Endothelial cell of umbilical vein (primary cell): Measurements from ENCODE around the gene TMC1. TPM values are rescaled to one million over a fixed set of nuclear protein-coding genes. Genes with fewer than 3 reads are reported as not detected.

Experiments used
- BruUV-seq: library from RNA; stranded (reverse); fragments of 400-500 nt; replicated peaks from 2 replicates; lab custom pipeline; 2021; lab: Mats Ljungman, UMichigan
- CTCF ChIA-PET: fragments of 300-600, 350-600 bp; sonication (Branson Sonifier 250); formaldehyde crosslinking; loops from one replicate; lab custom pipeline; 2021; ENCODE audit warnings: antibody characterized with exemption, inconsistent platforms; lab: Charles Lee
- POLR2A ChIA-PET: fragments of 300-600, 350-600 bp; sonication (Branson Sonifier 250); formaldehyde crosslinking; loops from one replicate; lab custom pipeline; 2021; ENCODE audit warnings: antibody characterized with exemption, inconsistent platforms; lab: Charles Lee
- DNase-seq: peaks from one replicate; pipeline ENCODE4 v3.0.0-alpha.2; 2011; ENCODE audit warnings: low read depth, low spot score
- FAIRE-seq: peaks from 2 replicates; lab custom pipeline; 2011; peaks lifted over from hg19 to GRCh38; lab: Jason Lieb, UNC
- H2AFZ ChIP-seq: 2 replicates; pipeline ENCODE4 v1.6.0; 2012; ENCODE audit warnings: low read depth, low read length, control low read depth, inconsistent platforms
- H3K27ac ChIP-seq: 2 replicates; pipeline ENCODE4 v1.5.1; 2011; ENCODE audit warnings: low read depth, mild to moderate bottlenecking, control low read depth, low read length, moderate library complexity; ENCODE audit not compliant: insufficient read depth
- H3K27me3 ChIP-seq, 2 experiments: 2 replicates each; pipeline versions ENCODE4 v1.6.0 to v1.6.1; 2011; ENCODE audit warnings: low read length in 2 of 2, mixed read lengths in 1 of 2; ENCODE audit not compliant: control insufficient read depth in 2 of 2, insufficient read depth in 2 of 2
- H3K36me3 ChIP-seq, 2 experiments: 2 replicates in 1 of 2; 3 replicates in 1 of 2; pipeline ENCODE4 v1.5.1; 2011; ENCODE audit warnings: low read length in 2 of 2, mild to moderate bottlenecking in 1 of 2, moderate library complexity in 1 of 2; ENCODE audit not compliant: control insufficient read depth in 2 of 2, insufficient read depth in 2 of 2; ENCODE audit errors: extremely low read depth in 1 of 2
- H3K4me1 ChIP-seq: 3 replicates; pipeline ENCODE4 v1.5.1; 2011; ENCODE audit warnings: mild to moderate bottlenecking, low read length; ENCODE audit not compliant: control insufficient read depth, insufficient read depth; ENCODE audit errors: extremely low read depth
- H3K4me2 ChIP-seq: 2 replicates; pipeline ENCODE4 v1.6.1; 2011; ENCODE audit warnings: low read length, control low read depth, mixed read lengths; ENCODE audit not compliant: insufficient read depth
- H3K4me3 ChIP-seq, 3 experiments: fragments of 200-600 bp in 1 of 3; sonication (generic), shearing (Covaris generic) in 1 of 3; replicated peaks in 1 of 3; 2 replicates each; pipeline ENCODE4 v1.5.1; 2011 to 2016; ENCODE audit warnings: control low read depth in 3 of 3, low read length in 3 of 3, mild to moderate bottlenecking in 2 of 3, inconsistent platforms in 1 of 3, low read depth in 1 of 3, moderate library complexity in 1 of 3; ENCODE audit not compliant: insufficient read depth in 1 of 3
- H3K79me2 ChIP-seq: 2 replicates; pipeline ENCODE4 v1.6.0; 2012; ENCODE audit warnings: low read length, inconsistent platforms; ENCODE audit not compliant: control insufficient read depth, insufficient read depth
- H3K9ac ChIP-seq: replicated peaks from 2 replicates; pipeline ENCODE3; 2011; ENCODE audit warnings: low read length, control low read depth; ENCODE audit not compliant: insufficient read depth; ENCODE audit errors: extremely low read depth
- H3K9me1 ChIP-seq: replicated peaks from 3 replicates; pipeline ENCODE4 v1.6.0; 2011; ENCODE audit warnings: mild to moderate bottlenecking, low read length; ENCODE audit not compliant: control insufficient read depth, insufficient read depth; ENCODE audit errors: extremely low read depth
- H3K9me3 ChIP-seq: replicated peaks from 2 replicates; pipeline ENCODE4 v1.5.1; 2012; ENCODE audit warnings: low read length, inconsistent platforms; ENCODE audit not compliant: control insufficient read depth, insufficient read depth
- H4K20me1 ChIP-seq: replicated peaks from 2 replicates; pipeline ENCODE3; 2011; ENCODE audit warnings: mild to moderate bottlenecking, low read length; ENCODE audit not compliant: control insufficient read depth, insufficient read depth; ENCODE audit errors: extremely low read depth
- EZH2 ChIP-seq: IDR thresholded peaks from 2 replicates; pipeline ENCODE4 v1.6.1; 2012; ENCODE audit warnings: borderline replicate concordance, low read depth, mild to moderate bottlenecking, moderate library complexity, low read length, inconsistent platforms; ENCODE audit not compliant: severe bottlenecking
- FOS ChIP-seq: IDR thresholded peaks from 2 replicates; pipeline ENCODE4 v1.6.1; 2011; ENCODE audit warnings: mild to moderate bottlenecking, low read length, moderate library complexity, borderline replicate concordance; ENCODE audit not compliant: insufficient read depth
- GATA2 ChIP-seq: IDR thresholded peaks from 2 replicates; pipeline ENCODE4 v1.7.0; 2011; ENCODE audit warnings: low read depth, mild to moderate bottlenecking, moderate library complexity, mixed read lengths, low read length; ENCODE audit not compliant: insufficient read length, insufficient read depth
- JUN ChIP-seq: IDR thresholded peaks from 2 replicates; pipeline ENCODE4 v1.6.1; 2011; ENCODE audit warnings: borderline replicate concordance, low read depth; ENCODE audit not compliant: insufficient read length, insufficient read depth
- MAX ChIP-seq: IDR thresholded peaks from 2 replicates; pipeline ENCODE4 v1.6.1; 2011; ENCODE audit not compliant: insufficient read depth, insufficient read length
- MYC ChIP-seq: IDR thresholded peaks from one replicate; pipeline ENCODE4 v1.6.1; 2011; ENCODE audit warnings: mild to moderate bottlenecking, low read depth, low read length
- POLR2A ChIP-seq: IDR thresholded peaks from 2 replicates; pipeline ENCODE4 v1.6.1; 2012; ENCODE audit warnings: low read depth, mild to moderate bottlenecking, control low read depth, low read length
- POLR2AphosphoS5 ChIP-seq: IDR thresholded peaks from 2 replicates; pipeline ENCODE4 v1.6.1; 2012; ENCODE audit warnings: low read depth, mild to moderate bottlenecking, control low read depth, low read length, moderate library complexity; ENCODE audit not compliant: insufficient read depth
- dilution Hi-C: fragments of 300-500 bp; cut with MboI; formaldehyde crosslinking; loops from one replicate; pipeline ENCODE4 v1.15.0; 2019; ENCODE audit warnings: low sequenced_read_pairs; ENCODE audit not compliant: extremely low pct_ligation_motif_present
- intact Hi-C: fragments of 100-400 bp; cut with micrococcal nuclease; formaldehyde crosslinking; loops from one replicate; pipeline ENCODE4 v1.10.0; 2022
- polyA plus RNA-seq, 4 experiments: library from polyadenylated mRNA; depleted of rRNA in 3 of 4; stranded (reverse) in 3 of 4; unstranded in 1 of 4; fragments of >200 nt; gene quantifications; 2 replicates each; pipeline versions ENCODE4 v1.2.1 to v1.2.3, GENCODE V29; 2011 to 2012; ENCODE audit warnings: missing spikeins in 1 of 4
- total RNA-seq: library from RNA; stranded (reverse); gene quantifications from 2 replicates; pipeline ENCODE4 v1.2.3, GENCODE V29; 2021
- TF ChIP-seq, protein P1 (sequence below), 2 donors: IDR thresholded peaks; 1 replicate in 1 of 2; 2 replicates in 1 of 2; pipeline ENCODE4 v1.5.1; 2011; ENCODE audit warnings: low read length in 2 of 2, mild to moderate bottlenecking in 2 of 2, moderate library complexity in 2 of 2, control low read depth in 1 of 2, inconsistent platforms in 1 of 2, low read depth in 1 of 2; ENCODE audit not compliant: insufficient read depth in 1 of 2; ENCODE audit errors: extremely low read depth in 1 of 2

The TMC1 gene
- total and polyA plus RNA-seq, 2 donors (not counting 3 experiments of a cell fraction or from before 2014, with no cell fraction given), result 1.5 TPM; not detected in 1

- H3K9me3 ChIP-seq, result no peaks in the 10 kb centered on the region
- intact Hi-C loops (no loop called here), dilution Hi-C loops (no loop called here)
- ChIA-PET POLR2A (interaction anchor here (0.7 kb wide), 1 partner anchor 200 kb away, joined by 3 read pairs; the partner anchor contains the start of gene ZFAND5), CTCF (interaction anchor here (1.1 to 1.7 kb wide), 3 partner anchors 10 to 13 kb away, joined by 4 to 6 read pairs (median 6); no protein-coding TSS in a partner anchor)
- no peak overlapping the region for H3K9ac ChIP-seq
- no peak overlapping the region for H3K4me2 ChIP-seq
- H3K27ac ChIP-seq, result no peak overlapping the region
- DNase-seq, result no peak
- BruUV-seq, result no TSS peak
- no peaks in the 10 kb centered on the region for H3K4me1 ChIP-seq
- no peaks in the 10 kb centered on the region for H4K20me1 ChIP-seq
- no peaks in the 10 kb centered on the region for H3K36me3 ChIP-seq
- no peak overlapping the region for H3K4me3 ChIP-seq
- no peaks in the 10 kb centered on the region for H3K9me1 ChIP-seq
- no peak for FAIRE-seq
- no peaks in the 10 kb centered on the region for H3K79me2 ChIP-seq
- no peak overlapping the region for H2AFZ ChIP-seq
- TF ChIP-seq EZH2 (no peak), GATA2 (no peak), MYC (no peak), MAX (no peak), FOS (no peak), POLR2AphosphoS5 (no peak), JUN (no peak), POLR2A (no peak)
- TF ChIP-seq, protein P1, sequence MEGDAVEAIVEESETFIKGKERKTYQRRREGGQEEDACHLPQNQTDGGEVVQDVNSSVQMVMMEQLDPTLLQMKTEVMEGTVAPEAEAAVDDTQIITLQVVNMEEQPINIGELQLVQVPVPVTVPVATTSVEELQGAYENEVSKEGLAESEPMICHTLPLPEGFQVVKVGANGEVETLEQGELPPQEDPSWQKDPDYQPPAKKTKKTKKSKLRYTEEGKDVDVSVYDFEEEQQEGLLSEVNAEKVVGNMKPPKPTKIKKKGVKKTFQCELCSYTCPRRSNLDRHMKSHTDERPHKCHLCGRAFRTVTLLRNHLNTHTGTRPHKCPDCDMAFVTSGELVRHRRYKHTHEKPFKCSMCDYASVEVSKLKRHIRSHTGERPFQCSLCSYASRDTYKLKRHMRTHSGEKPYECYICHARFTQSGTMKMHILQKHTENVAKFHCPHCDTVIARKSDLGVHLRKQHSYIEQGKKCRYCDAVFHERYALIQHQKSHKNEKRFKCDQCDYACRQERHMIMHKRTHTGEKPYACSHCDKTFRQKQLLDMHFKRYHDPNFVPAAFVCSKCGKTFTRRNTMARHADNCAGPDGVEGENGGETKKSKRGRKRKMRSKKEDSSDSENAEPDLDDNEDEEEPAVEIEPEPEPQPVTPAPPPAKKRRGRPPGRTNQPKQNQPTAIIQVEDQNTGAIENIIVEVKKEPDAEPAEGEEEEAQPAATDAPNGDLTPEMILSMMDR (IDR thresholded peaks at IDR 0.05; ENCODE audit: extremely low read depth in 1 of 2, insufficient read depth in 1 of 2, low read depth in 1 of 2, low read length in 2 of 2), result no peak
- H3K27me3 ChIP-seq, result peaks cover 0 to 2% of the 10 kb centered on the region in 2 experiments
These were observed 43.3 kb downstream of the TMC1 start for GRCh38 chr9:72564479-72565281.
